Measurements from ENCODE around the gene GADL1.

Gene GADL1

DNA sequence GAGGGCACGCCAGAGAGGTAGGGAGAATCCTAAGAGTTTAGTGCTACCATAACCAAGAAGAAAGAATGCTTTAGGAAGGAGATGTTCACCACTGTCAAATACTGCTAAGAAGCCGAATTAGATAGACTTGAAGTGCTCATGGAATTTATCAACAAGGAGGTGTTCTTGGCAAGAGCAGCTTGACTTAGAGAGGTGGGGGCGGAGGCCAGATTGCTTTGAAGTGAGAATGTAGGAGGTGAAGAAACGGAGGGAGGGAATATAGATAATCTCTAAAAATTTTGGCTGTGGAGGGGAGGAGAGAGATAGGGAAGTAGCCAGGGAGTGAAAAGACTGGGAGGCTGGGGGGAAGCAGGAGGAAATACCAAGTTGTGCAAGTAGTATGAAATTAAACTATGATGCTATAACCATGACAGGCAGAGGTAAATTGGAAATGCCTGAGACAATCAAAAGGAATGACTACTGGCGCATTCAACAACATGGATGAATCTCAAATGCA lies 35.5 kb downstream of the GADL1 start:
- Mint-ChIP-seq H3K4me3 (no peak overlapping the region), H3K9me3 (no peaks in the 10 kb centered on the region), H3K36me3 (no peaks in the 10 kb centered on the region), H3K27ac (no peak overlapping the region), H3K4me1 (no peaks in the 10 kb centered on the region), H3K27me3 (no peaks in the 10 kb centered on the region)
- ATAC-seq (replicated peaks) (no peak), DNase-seq (no peak)

DNA sequence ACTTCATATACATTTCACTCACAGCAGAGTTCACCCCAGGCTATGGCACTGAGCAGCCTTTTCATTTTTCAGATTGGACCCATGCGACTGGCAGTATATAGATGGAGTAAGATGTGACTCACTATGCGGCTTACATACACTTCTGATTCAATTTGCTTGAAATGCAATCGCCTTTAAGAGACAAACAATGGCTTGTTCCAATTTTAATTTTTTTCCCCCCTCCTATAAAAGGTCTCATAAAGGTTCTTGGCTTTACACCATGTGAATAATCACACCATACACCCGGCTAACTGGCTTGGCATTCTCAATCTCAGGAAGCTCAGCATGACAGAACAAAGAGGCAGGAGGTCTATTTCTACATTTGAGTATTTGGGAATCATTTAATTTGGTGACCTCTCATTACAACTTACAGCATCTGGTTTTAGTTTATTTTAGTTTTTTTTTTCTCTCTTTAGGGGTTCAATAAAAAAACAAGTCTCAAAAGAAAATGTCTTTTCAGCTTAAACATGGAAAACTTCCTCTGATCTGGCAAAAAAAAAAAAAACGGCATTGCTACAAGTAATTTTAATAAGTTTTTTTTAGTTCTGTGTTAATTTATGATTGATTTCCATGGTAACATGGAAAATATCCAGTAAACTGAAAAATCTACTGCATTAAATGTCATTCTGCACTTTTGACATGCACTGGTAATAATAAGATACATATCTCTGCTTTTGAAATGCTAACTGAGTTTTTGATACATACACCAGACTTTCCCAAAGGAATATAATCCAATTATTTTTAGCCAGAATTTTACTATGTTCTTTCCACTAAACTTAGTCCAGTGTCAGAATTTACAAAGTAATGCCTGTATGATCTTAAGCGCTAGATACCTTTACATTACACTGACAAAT lies 38.8 kb downstream of the GADL1 start:
- ATAC-seq (replicated peaks) (no peak), DNase-seq (no peak)
- Mint-ChIP-seq H3K27ac (no peak overlapping the region), H3K4me1 (no peaks in the 10 kb centered on the region), H3K27me3 (no peaks in the 10 kb centered on the region), H3K9me3 (no peaks in the 10 kb centered on the region), H3K4me3 (no peak overlapping the region), H3K36me3 (no peaks in the 10 kb centered on the region)

DNA sequence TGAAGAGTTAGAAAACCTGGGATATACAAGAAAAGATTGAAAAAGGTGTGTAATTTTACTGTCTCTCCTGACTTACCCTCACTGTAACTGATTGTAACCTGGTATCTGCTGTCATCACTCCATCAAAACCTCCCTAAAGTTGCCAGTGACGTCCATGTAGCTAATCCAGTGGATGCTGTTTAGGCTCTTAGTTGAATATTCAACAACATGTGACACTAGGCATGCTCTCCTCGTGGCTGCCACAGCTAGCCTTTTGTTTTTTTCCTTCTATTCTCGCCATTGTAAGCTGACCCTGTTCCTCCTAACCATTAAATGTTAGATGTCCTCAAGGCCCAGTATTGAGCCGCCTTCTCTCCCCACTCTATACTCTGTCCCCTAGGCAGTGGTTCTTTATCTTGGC lies 41.6 kb downstream of the GADL1 start:
- DNase-seq (no peak), ATAC-seq (replicated peaks) (no peak)
- Mint-ChIP-seq H3K27me3 (no peaks in the 10 kb centered on the region), H3K4me1 (no peaks in the 10 kb centered on the region), H3K4me3 (no peak overlapping the region), H3K27ac (no peak overlapping the region), H3K36me3 (no peaks in the 10 kb centered on the region), H3K9me3 (no peaks in the 10 kb centered on the region)

DNA sequence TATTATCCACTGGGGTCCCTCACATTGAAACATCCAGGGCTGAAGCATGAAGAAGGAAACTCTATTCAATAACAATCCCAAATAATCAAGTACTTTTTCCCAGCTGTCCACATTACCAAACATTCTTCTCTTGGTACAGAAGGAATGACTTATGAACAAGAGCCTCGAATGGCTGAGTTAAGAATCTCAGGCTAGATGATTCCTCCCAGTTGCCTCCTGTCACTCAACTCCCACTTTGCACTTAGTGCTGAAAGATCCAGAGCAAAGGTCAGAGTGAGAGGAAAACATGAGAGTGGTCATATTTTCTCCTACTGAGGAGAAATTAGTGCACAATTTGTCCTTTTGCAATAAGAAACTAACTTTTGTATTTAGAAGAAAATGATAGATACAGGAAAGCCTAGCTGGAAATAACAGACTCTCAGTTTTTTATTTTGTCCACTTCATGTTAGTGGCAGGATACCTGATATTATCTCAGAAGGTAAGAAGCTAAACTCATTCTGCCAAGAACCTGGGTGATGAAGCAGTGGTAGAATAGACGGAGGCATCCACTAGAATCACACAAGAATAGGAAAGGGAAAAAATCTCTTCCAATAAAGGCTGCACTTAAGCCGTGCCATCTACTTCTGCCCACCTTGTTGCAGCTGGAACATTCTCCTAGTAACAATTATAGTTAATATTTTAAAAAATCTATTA lies 46.2 kb downstream of the GADL1 start:
- Mint-ChIP-seq H3K27ac (no peak overlapping the region), H3K27me3 (no peaks in the 10 kb centered on the region), H3K4me3 (no peak overlapping the region), H3K4me1 (no peaks in the 10 kb centered on the region), H3K9me3 (no peaks in the 10 kb centered on the region), H3K36me3 (no peaks in the 10 kb centered on the region)
- ATAC-seq (replicated peaks) (no peak), DNase-seq (no peak)

DNA sequence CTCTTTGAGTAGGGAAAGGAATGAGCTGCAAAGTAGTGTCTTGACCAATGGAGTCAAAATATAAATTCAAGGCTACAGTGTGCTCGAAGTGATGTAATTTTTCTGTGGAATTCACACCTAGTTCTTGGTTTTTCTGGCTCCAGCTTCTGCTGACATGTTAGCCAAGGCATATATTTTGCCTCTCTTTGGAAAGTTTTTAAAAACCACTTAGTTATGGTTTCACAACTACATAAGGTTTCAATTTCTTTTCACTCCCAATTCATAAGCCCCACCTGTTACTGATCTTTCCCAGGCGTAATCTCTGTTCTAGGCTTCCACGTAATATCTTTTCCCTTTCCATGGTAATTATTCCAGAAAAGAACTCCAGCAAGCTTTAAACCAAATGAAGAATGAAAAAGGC lies 46.9 kb downstream of the GADL1 start:
- no peaks in the 10 kb centered on the region for H3K36me3 Mint-ChIP-seq
- no peaks in the 10 kb centered on the region for H3K27me3 Mint-ChIP-seq
- H3K9me3 Mint-ChIP-seq: no peaks in the 10 kb centered on the region
- H3K4me3 Mint-ChIP-seq: no peak overlapping the region
- no peak overlapping the region for H3K27ac Mint-ChIP-seq
- DNase-seq (no peak), ATAC-seq (replicated peaks) (no peak)
- H3K4me1 Mint-ChIP-seq: no peaks in the 10 kb centered on the region

DNA sequence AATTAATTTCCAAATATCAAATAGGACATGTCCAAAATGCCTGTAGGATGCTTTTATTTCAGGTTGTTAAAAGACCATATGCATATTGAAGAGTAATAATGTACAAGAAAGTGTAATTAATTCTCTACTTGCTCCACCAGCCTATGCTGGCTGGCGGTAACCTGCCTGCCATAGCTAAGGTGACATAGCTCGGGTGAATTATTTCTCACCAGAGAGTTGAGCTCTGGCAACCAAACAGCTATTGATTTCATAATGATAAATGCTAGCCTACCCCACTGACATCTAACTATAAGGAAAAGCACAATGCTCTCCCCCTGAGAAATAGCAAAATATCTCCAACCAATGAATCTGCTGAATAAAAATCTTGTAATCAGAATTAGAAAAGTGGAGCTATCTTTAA lies 48.9 kb downstream of the GADL1 start:
- ATAC-seq (replicated peaks): no peak
- H3K9me3 Mint-ChIP-seq: no peaks in the 10 kb centered on the region
- H3K4me3 Mint-ChIP-seq: no peak overlapping the region
- H3K27me3 Mint-ChIP-seq: peaks cover 0 to 3% of the 10 kb centered on the region in 2 donors
- no peak for DNase-seq
- no peak overlapping the region for H3K27ac Mint-ChIP-seq
- H3K4me1 Mint-ChIP-seq: no peaks in the 10 kb centered on the region
- H3K36me3 Mint-ChIP-seq: no peaks in the 10 kb centered on the region

DNA sequence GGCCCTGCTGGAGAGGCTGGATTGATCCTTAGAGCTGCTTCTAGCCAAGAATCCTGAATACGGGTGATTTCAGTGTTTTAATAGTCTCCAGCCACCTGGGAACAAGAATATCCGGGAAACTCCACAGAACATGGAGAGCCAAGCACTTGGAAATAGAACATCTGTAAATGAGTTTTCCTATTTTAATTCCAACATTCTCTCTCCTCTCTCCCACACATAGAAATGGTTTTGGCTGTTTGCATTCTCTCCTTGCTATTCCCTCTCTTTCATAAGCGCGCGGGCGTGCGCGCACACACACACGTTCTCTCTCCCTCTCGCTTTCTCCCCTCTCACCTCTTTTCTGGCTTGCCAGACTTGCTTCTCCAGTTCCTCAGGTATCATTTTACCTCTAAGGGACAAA lies 50.6 kb downstream of the GADL1 start:
- DNase-seq (no peak), ATAC-seq (replicated peaks) (no peak)
- H3K9me3 Mint-ChIP-seq: no peaks in the 10 kb centered on the region
- no peaks in the 10 kb centered on the region for H3K4me1 Mint-ChIP-seq
- no peak overlapping the region for H3K4me3 Mint-ChIP-seq
- H3K36me3 Mint-ChIP-seq: no peaks in the 10 kb centered on the region
- H3K27ac Mint-ChIP-seq: no peak overlapping the region
- H3K27me3 Mint-ChIP-seq: peaks cover 0 to 3% of the 10 kb centered on the region in 2 donors

DNA sequence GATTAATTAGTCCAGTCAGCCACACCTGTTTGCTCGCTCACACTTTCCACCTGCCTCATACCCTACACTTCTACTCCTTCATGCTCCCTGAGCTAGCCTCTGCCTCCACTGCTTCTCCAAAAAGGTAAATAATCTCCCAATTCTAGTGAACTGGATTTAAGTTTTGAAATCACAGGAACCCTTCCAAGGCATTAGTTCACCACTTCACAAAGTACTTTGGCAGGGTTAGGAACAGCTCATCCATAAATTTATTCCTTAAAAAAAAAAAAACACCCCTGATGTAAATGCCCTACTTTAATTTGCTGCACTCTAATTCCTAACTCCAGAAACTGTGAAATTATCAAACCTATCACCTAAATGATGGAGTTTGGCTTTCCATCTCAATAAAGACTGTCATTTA lies 58.3 kb downstream of the GADL1 start:
- DNase-seq: no peak
- no peaks in the 10 kb centered on the region for H3K36me3 Mint-ChIP-seq
- H3K4me1 Mint-ChIP-seq: no peaks in the 10 kb centered on the region
- H3K9me3 Mint-ChIP-seq: no peaks in the 10 kb centered on the region
- peaks cover 0 to 5% of the 10 kb centered on the region in 2 donors for H3K27me3 Mint-ChIP-seq
- no peak overlapping the region for H3K27ac Mint-ChIP-seq
- ATAC-seq (replicated peaks): no peak
- H3K4me3 Mint-ChIP-seq: no peak overlapping the region

DNA sequence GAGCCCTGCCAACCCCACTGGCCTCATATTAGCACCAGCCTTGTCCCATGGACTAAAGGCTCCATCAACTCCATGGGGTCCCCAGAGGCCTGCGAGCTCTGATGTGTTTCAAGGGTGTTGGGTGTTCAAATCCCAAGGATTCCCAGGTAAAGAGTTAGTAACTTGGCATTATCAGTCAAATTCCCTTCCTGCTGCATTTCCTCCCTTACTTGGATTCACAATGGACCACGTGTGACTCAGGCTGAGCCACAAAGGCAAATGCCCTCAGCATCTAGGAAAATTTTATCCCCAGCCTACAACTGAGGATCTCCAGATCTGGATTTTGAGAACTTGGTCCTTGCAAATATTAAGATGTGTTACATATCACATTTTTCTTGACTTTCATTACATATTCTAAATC lies 58.8 kb downstream of the GADL1 start:
- DNase-seq: no peak
- Mint-ChIP-seq H3K4me3 (no peak overlapping the region), H3K27ac (no peak overlapping the region)

DNA sequence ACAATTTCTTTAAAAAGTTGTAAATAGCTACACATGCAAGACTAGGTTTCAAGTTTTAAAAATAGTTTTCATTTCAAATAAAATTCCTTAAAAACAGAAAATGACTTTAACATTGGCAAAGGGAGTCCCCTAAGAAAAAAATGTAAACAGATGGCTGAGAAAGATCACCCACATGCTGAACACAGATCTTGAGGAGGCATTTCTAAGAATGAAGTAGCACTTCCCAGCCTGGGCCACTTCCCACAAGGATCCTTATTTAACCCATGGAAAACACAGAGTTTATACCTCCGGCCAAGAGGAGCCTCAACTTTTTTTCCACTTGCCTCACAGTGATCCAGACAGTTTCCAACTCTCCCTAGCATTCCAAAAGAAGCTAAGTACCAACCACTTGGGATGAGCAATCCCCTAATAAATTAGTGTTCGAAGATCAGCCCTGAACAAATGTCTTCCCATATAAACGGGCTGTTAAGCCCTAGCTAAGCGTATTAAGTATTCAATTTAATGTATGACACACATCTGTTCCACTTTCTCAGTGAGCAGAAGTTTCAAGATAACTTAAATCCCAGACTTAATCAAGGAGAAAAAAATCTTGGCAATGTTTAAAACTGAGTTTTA lies 61.4 kb downstream of the GADL1 start:
- ATAC-seq (replicated peaks): no peak
- peaks cover 0 to 5% of the 10 kb centered on the region in 2 donors for H3K27me3 Mint-ChIP-seq
- H3K4me1 Mint-ChIP-seq: no peaks in the 10 kb centered on the region
- no peak overlapping the region for H3K27ac Mint-ChIP-seq
- H3K36me3 Mint-ChIP-seq: no peaks in the 10 kb centered on the region
- no peaks in the 10 kb centered on the region for H3K9me3 Mint-ChIP-seq
- no peak for DNase-seq
- no peak overlapping the region for H3K4me3 Mint-ChIP-seq

More for the DNA sequence above, 58.8 kb downstream of the GADL1 start:
- H3K36me3 Mint-ChIP-seq: no peaks in the 10 kb centered on the region
- H3K9me3 Mint-ChIP-seq: no peaks in the 10 kb centered on the region
- no peaks in the 10 kb centered on the region for H3K4me1 Mint-ChIP-seq
- ATAC-seq (replicated peaks): no peak
- H3K27me3 Mint-ChIP-seq: peaks cover 0 to 5% of the 10 kb centered on the region in 2 donors

DNA sequence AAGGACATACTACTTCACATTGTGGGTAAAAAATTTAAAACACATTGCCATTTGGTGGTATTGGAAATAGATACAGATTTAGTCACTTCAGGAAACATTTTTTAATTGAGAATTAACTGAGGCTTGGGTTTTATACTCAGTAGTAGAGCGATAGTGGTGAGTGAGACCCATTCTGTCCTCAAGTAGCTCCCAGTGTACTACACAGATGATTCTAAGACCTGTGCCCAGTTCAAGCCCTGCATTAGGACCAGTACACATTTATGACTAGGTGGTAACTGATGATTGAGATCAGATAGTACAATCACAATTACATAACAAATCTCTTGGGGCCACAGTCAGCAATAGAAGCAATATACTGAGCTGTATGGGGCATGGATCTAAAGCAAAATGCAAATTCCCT lies 67.4 kb downstream of the GADL1 start:
- H3K36me3 Mint-ChIP-seq: no peaks in the 10 kb centered on the region
- H3K4me1 Mint-ChIP-seq: peaks cover 0 to 6% of the 10 kb centered on the region in 2 donors
- H3K9me3 Mint-ChIP-seq: no peaks in the 10 kb centered on the region
- no peak for DNase-seq
- no peak overlapping the region for H3K4me3 Mint-ChIP-seq
- no peak overlapping the region for H3K27ac Mint-ChIP-seq
- no peak for ATAC-seq (replicated peaks)
- no peaks in the 10 kb centered on the region for H3K27me3 Mint-ChIP-seq

DNA sequence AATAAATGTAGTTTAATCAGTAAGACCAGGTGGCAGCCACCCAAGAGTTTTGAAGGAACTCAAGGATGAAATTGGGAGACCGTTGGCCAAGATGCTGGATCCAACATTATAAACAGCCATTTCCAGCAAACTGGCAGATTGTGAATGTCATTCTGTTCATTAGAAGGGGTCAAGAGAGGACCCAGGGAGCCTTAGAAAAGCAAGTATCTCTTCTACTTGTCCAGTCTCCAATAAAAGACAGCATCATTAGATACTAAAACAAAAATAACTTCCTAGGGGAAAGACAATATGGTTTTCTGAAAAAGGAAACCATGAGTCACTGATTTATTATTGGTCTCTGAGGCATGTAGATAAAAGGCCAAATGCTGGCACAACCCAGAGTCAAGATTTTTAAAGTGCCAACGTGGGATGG lies 67.9 kb downstream of the GADL1 start:
- ATAC-seq (replicated peaks) (peak in 1 of 2 donors; percentile 27), DNase-seq (no peak)
- no peak overlapping the region for H3K27ac Mint-ChIP-seq
- H3K36me3 Mint-ChIP-seq: no peaks in the 10 kb centered on the region
- no peak overlapping the region for H3K4me3 Mint-ChIP-seq
- no peaks in the 10 kb centered on the region for H3K27me3 Mint-ChIP-seq
- no peaks in the 10 kb centered on the region for H3K9me3 Mint-ChIP-seq
- peaks cover 0 to 6% of the 10 kb centered on the region in 2 donors for H3K4me1 Mint-ChIP-seq

DNA sequence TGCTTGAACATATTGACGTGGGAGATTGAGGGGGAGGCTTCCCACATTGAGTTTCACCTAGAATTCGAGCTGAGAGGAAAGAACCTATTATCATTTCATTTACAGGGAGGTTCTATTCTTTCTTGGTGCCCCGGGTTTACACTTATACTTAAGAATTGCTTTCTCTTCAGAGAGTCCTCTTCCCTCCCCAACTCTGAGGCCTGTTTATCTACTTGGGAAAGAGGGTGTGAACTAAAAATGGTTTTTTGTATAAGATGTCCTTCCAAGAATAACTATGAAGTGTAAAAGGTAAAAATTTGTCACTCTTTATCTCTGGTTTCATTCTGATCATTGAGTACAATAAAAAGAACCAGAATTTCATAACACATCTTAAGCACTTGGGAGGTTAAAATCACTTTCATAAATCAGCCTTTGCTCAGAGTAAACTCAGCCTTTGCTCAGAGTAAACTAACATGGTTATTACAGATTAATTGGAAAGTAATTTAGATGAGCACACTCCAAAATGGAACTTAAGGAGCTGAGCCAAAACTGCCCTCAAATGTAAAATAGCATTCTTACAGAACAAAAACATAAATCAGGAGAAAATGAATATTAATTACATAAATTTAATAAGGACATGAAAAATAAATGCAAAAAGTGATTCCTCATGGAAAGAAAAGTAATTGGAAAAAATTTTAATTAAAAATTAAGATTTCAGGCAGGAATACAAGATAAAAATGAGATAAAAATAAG lies 75.2 kb downstream of the GADL1 start:
- Mint-ChIP-seq H3K4me1 (no peaks in the 10 kb centered on the region), H3K27ac (no peak overlapping the region), H3K9me3 (no peaks in the 10 kb centered on the region), H3K36me3 (no peaks in the 10 kb centered on the region), H3K4me3 (no peak overlapping the region), H3K27me3 (no peaks in the 10 kb centered on the region)
- ATAC-seq (replicated peaks) (no peak), DNase-seq (no peak)

DNA sequence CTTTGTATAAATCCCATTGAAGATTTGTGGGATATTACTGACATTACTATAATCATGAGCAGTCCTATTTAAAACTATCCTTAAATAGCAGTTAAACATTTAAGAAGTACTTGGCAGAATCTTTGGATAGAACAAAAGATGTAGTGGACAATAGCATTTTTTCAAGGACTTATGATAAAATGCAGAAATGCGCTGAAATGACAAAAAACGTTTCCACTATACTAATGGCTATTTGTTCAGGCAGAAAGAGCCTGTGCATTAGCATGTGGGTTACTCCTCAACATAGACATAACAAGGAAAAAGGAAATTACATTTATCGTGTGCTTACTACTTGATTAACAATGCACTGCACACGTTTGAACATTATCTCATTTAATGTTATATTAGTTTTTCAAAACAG lies 80.7 kb downstream of the GADL1 start:
- Mint-ChIP-seq H3K36me3 (no peaks in the 10 kb centered on the region), H3K4me3 (no peak overlapping the region), H3K9me3 (no peaks in the 10 kb centered on the region), H3K4me1 (no peaks in the 10 kb centered on the region), H3K27ac (no peak overlapping the region), H3K27me3 (no peaks in the 10 kb centered on the region)
- no peak for ATAC-seq (replicated peaks)
- DNase-seq: no peak
